H1 (cell line): ENCODE data around the gene TSC22D3. TPM values are rescaled to one million over a fixed set of nuclear protein-coding genes. Genes with fewer than 3 reads are reported as not detected.

Source experiments
- CTCF ChIA-PET: fragments of 300-600 bp; sonication (Branson Sonifier 250); formaldehyde crosslinking; loops from one replicate; lab custom pipeline; 2021; ENCODE audit not compliant: partially characterized antibody; lab: Charles Lee
- POLR2A ChIA-PET: fragments of 300-600 bp; sonication (Branson Sonifier 250); formaldehyde crosslinking; loops from one replicate; lab custom pipeline; 2021; ENCODE audit warnings: inconsistent platforms; ENCODE audit not compliant: partially characterized antibody; lab: Charles Lee
- DNase-seq, 2 experiments: peaks; one replicate each; pipeline versions ENCODE4 v3.0.0 to v3.0.0-alpha.2; 2010 to 2022; ENCODE audit warnings: low spot score in 2 of 2, low read depth in 1 of 2, mixed read lengths in 1 of 2
- FAIRE-seq: peaks from 2 replicates; lab custom pipeline; 2011; peaks lifted over from hg19 to GRCh38; lab: Jason Lieb, UNC
- H2AFZ ChIP-seq: 2 replicates; pipeline ENCODE4 v1.8.1; 2012; ENCODE audit warnings: low read length, inconsistent platforms
- H2AK5ac ChIP-seq: 2 replicates; pipeline ENCODE4 v1.6.1; 2013; ENCODE audit warnings: low read depth, low read length
- H2BK120ac ChIP-seq: replicated peaks from 2 replicates; pipeline ENCODE3; 2013; ENCODE audit warnings: low read depth, low read length, inconsistent platforms
- H2BK12ac ChIP-seq: 2 replicates; pipeline ENCODE4 v1.6.1; 2013; ENCODE audit warnings: low read depth, low read length
- H2BK15ac ChIP-seq: 2 replicates; pipeline ENCODE4 v1.6.1; 2013; ENCODE audit warnings: low read length
- H2BK20ac ChIP-seq: 2 replicates; pipeline ENCODE4 v1.6.1; 2013; ENCODE audit warnings: low read length
- H2BK5ac ChIP-seq: 2 replicates; pipeline ENCODE4 v1.6.1; 2013; ENCODE audit warnings: low read depth, low read length
- H3K14ac ChIP-seq: 2 replicates; pipeline ENCODE4 v1.6.1; 2013; ENCODE audit warnings: inconsistent platforms; ENCODE audit not compliant: insufficient read length
- H3K18ac ChIP-seq: 2 replicates; pipeline ENCODE4 v1.6.1; 2013; ENCODE audit warnings: low read length; ENCODE audit errors: extremely low read depth
- H3K23ac ChIP-seq: 2 replicates; pipeline ENCODE4 v1.6.1; 2013; ENCODE audit warnings: inconsistent platforms; ENCODE audit not compliant: insufficient read length
- H3K23me2 ChIP-seq: 2 replicates; pipeline ENCODE4 v1.6.1; 2013; ENCODE audit warnings: low read depth, low read length
- H3K27ac ChIP-seq: 2 replicates; pipeline ENCODE4 v1.6.1; 2011; ENCODE audit warnings: low read depth, low read length, inconsistent platforms
- H3K27me3 ChIP-seq, 4 experiments: replicated peaks in 1 of 4; 1 replicate in 1 of 4; 2 replicates in 3 of 4; pipeline versions ENCODE4 v1.6.1 to v1.8.1; 2011 to 2013; ENCODE audit warnings: low read length in 3 of 4, mild to moderate bottlenecking in 3 of 4, inconsistent platforms in 2 of 4, mixed read lengths in 2 of 4, moderate library complexity in 1 of 4; ENCODE audit not compliant: control insufficient read depth in 3 of 4, insufficient read depth in 3 of 4; ENCODE audit errors: extremely low read depth in 1 of 4
- H3K36me3 ChIP-seq, 4 experiments: 2 replicates each; pipeline versions ENCODE4 v1.6.1 to v1.8.1; 2011 to 2013; ENCODE audit warnings: mild to moderate bottlenecking in 4 of 4, low read length in 3 of 4, moderate library complexity in 2 of 4, control low read depth in 1 of 4, inconsistent platforms in 1 of 4; ENCODE audit not compliant: insufficient read depth in 4 of 4, control insufficient read depth in 2 of 4
- H3K4ac ChIP-seq: replicated peaks from 2 replicates; pipeline ENCODE3; 2013; ENCODE audit warnings: low read length, low read depth, mixed read lengths, inconsistent platforms; ENCODE audit not compliant: insufficient read length
- H3K4me1 ChIP-seq, 4 experiments: replicated peaks in 1 of 4; 1 replicate in 1 of 4; 2 replicates in 3 of 4; pipeline versions ENCODE4 v1.6.1 to v1.8.1; 2011 to 2013; ENCODE audit warnings: low read length in 3 of 4, inconsistent platforms in 2 of 4, mixed read lengths in 1 of 4; ENCODE audit not compliant: insufficient read depth in 4 of 4, control insufficient read depth in 3 of 4
- H3K4me2 ChIP-seq, 2 experiments: 2 replicates each; pipeline versions ENCODE4 v1.6.1 to v1.8.1; 2011 to 2013; ENCODE audit warnings: low read depth in 2 of 2, low read length in 2 of 2, control low read depth in 1 of 2, inconsistent platforms in 1 of 2, mild to moderate bottlenecking in 1 of 2; ENCODE audit not compliant: insufficient read depth in 1 of 2
- H3K4me3 ChIP-seq, 4 experiments: fragments of 200-600, 300-600 bp in 1 of 4; sonication (generic), shearing (Covaris generic), sonication (Bioruptor Twin) in 1 of 4; 2 replicates each; pipeline versions ENCODE4 v1.5.1 to v1.8.1; 2011 to 2016; ENCODE audit warnings: low read length in 4 of 4, low read depth in 3 of 4, control low read depth in 2 of 4, inconsistent platforms in 2 of 4, mild to moderate bottlenecking in 2 of 4, mixed read lengths in 1 of 4, moderate library complexity in 1 of 4; ENCODE audit not compliant: insufficient read depth in 2 of 4; ENCODE audit errors: extremely low read depth in 1 of 4
- H3K56ac ChIP-seq: replicated peaks from 2 replicates; pipeline ENCODE3; 2013; ENCODE audit warnings: low read depth, mild to moderate bottlenecking, mixed read lengths, low read length, inconsistent platforms; ENCODE audit not compliant: insufficient read length
- H3K79me1 ChIP-seq: 2 replicates; pipeline ENCODE4 v1.6.1; 2013; ENCODE audit warnings: low read depth, low read length, control low read depth
- H3K79me2 ChIP-seq, 2 experiments: 2 replicates each; pipeline versions ENCODE4 v1.6.1 to v1.8.1; 2012 to 2013; ENCODE audit warnings: low read length in 2 of 2, mild to moderate bottlenecking in 2 of 2, inconsistent platforms in 1 of 2; ENCODE audit not compliant: insufficient read depth in 2 of 2, control insufficient read depth in 1 of 2
- H3K9ac ChIP-seq, 4 experiments: replicated peaks in 1 of 4; 1 replicate in 1 of 4; 2 replicates in 3 of 4; pipeline versions ENCODE4 v1.6.1 to v1.8.1; 2011 to 2013; ENCODE audit warnings: low read depth in 3 of 4, low read length in 3 of 4, control low read depth in 2 of 4, mild to moderate bottlenecking in 2 of 4, moderate library complexity in 2 of 4, inconsistent platforms in 1 of 4; ENCODE audit errors: extremely low read depth in 1 of 4
- H3K9me3 ChIP-seq, 2 experiments: 2 replicates each; pipeline versions ENCODE4 v1.6.1 to v1.8.1; 2012 to 2013; ENCODE audit warnings: mild to moderate bottlenecking in 2 of 2, moderate library complexity in 2 of 2, control low read depth in 1 of 2, inconsistent platforms in 1 of 2, low read depth in 1 of 2, low read length in 1 of 2, mixed read lengths in 1 of 2; ENCODE audit not compliant: insufficient read depth in 2 of 2
- H4K20me1 ChIP-seq, 2 experiments: replicated peaks in 1 of 2; 2 replicates each; pipeline versions ENCODE3 to v1.8.1; 2011 to 2013; ENCODE audit warnings: inconsistent platforms in 2 of 2, low read length in 2 of 2, mild to moderate bottlenecking in 1 of 2; ENCODE audit not compliant: insufficient read depth in 2 of 2, control insufficient read depth in 1 of 2
- H4K5ac ChIP-seq: 2 replicates; pipeline ENCODE4 v1.6.1; 2013; ENCODE audit warnings: low read length, low read depth, mixed read lengths, inconsistent platforms; ENCODE audit not compliant: insufficient read length
- H4K8ac ChIP-seq: 2 replicates; pipeline ENCODE4 v1.8.0; 2013; ENCODE audit warnings: mild to moderate bottlenecking, moderate library complexity, low read length, inconsistent platforms; ENCODE audit not compliant: insufficient read depth; ENCODE audit errors: extremely low read depth
- H4K91ac ChIP-seq: replicated peaks from 2 replicates; pipeline ENCODE3; 2013; ENCODE audit warnings: low read length, mixed read lengths, inconsistent platforms; ENCODE audit not compliant: insufficient read length
- BCL11A ChIP-seq, 2 experiments: IDR thresholded peaks; one replicate each; pipeline ENCODE4 v1.6.1; 2011; ENCODE audit warnings: low read depth in 2 of 2, low read length in 2 of 2, mild to moderate bottlenecking in 2 of 2
- EP300 ChIP-seq, 2 experiments: IDR thresholded peaks; 1 replicate in 1 of 2; 2 replicates in 1 of 2; pipeline ENCODE4 v1.6.1; 2011 to 2012; ENCODE audit warnings: low read depth in 2 of 2, low read length in 2 of 2, mild to moderate bottlenecking in 2 of 2, borderline replicate concordance in 1 of 2, inconsistent platforms in 1 of 2, moderate library complexity in 1 of 2
- EZH2 ChIP-seq: fragments of 200-600 bp; sonication (generic); IDR thresholded peaks from 2 replicates; pipeline ENCODE4 v1.7.1; 2012; ENCODE audit warnings: low read depth, mild to moderate bottlenecking, moderate library complexity, low read length, inconsistent platforms; ENCODE audit not compliant: severe bottlenecking
- KDM4A ChIP-seq: IDR thresholded peaks from one replicate; pipeline ENCODE4 v1.7.1; 2012; ENCODE audit warnings: low read depth, mild to moderate bottlenecking, moderate library complexity, low read length, inconsistent platforms; ENCODE audit not compliant: severe bottlenecking
- MAFK ChIP-seq: IDR thresholded peaks from 2 replicates; pipeline ENCODE4 v1.6.1; 2012; ENCODE audit warnings: low read depth, mild to moderate bottlenecking, improper control_type of control experiment, low read length
- POU5F1 ChIP-seq: IDR thresholded peaks from 2 replicates; pipeline ENCODE4 v1.6.1; 2011; ENCODE audit warnings: low read depth, mild to moderate bottlenecking, low read length, moderate library complexity
- RAD21 ChIP-seq, 2 experiments: IDR thresholded peaks in 1 of 2; conservative IDR thresholded peaks in 1 of 2; 2 replicates each; pipeline ENCODE4 v1.6.1; 2011; ENCODE audit warnings: low read depth in 2 of 2, low read length in 2 of 2, improper control_type of control experiment in 1 of 2, inconsistent platforms in 1 of 2, mild to moderate bottlenecking in 1 of 2, moderate library complexity in 1 of 2
- RXRA ChIP-seq: IDR thresholded peaks from 2 replicates; pipeline ENCODE4 v1.6.1; 2011; ENCODE audit warnings: low read depth, mild to moderate bottlenecking, low read length, moderate library complexity; ENCODE audit not compliant: insufficient read depth
- SP2 ChIP-seq: IDR thresholded peaks from 2 replicates; pipeline ENCODE4 v1.6.1; 2012; ENCODE audit warnings: mild to moderate bottlenecking, low read length, inconsistent platforms
- SRF ChIP-seq: IDR thresholded peaks from 2 replicates; pipeline ENCODE4 v1.6.1; 2011; ENCODE audit warnings: mild to moderate bottlenecking, low read depth, low read length, moderate library complexity
- TEAD4 ChIP-seq: IDR thresholded peaks from 2 replicates; pipeline ENCODE4 v1.6.1; 2012; ENCODE audit warnings: low read depth, low read length, inconsistent platforms, mixed read lengths
- WGBS, 2 experiments: shearing (Covaris generic) in 1 of 2; methylation state at CpG; one replicate each; pipeline versions ENCODE4 v1.1.6 to v1.1.7; 2013 to 2015; ENCODE audit warnings: low lambda C conversion rate in 2 of 2, mixed read lengths in 2 of 2, inconsistent platforms in 1 of 2, low coverage in 1 of 2, missing lambda C conversion rate in 1 of 2; ENCODE audit not compliant: insufficient replicate concordance in 2 of 2, insufficient coverage in 1 of 2, insufficient read length in 1 of 2; ENCODE audit errors: extremely low coverage in 1 of 2, missing lambda C conversion rate in 1 of 2; 5-methylcytosine and 5-hydroxymethylcytosine counted together
- polyA plus RNA-seq, 7 experiments: library from polyadenylated mRNA; depleted of rRNA in 3 of 7; stranded (reverse) in 5 of 7; unstranded in 2 of 7; fragments of >200 nt in 5 of 7; fragments of 200-250 nt in 2 of 7; gene quantifications; 1 replicate in 5 of 7; 2 replicates in 1 of 7; 4 replicates in 1 of 7; pipeline versions ENCODE4 v1.2.1 to v1.2.3, GENCODE V29; 2011 to 2013; ENCODE audit warnings: missing spikeins in 2 of 7, mixed read lengths in 2 of 7
- total RNA-seq: library from RNA; stranded (reverse); fragmentation: NEBNext Ultra II Directional; extraction: Animal tissue kit (Norgen Biotek cat#: 25700); gene quantifications from 2 replicates; pipeline ENCODE4 v1.2.1, GENCODE V29; 2021
- TF ChIP-seq, protein P1 (sequence below): IDR thresholded peaks from 2 replicates; pipeline ENCODE4 v1.6.1; 2012; ENCODE audit warnings: low read length, inconsistent platforms

TSC22D3 gene
- total and polyA plus RNA-seq, 2 of the 8 experiments (the other 6 are each of a cell fraction or from before 2014, with no cell fraction given) = 7.6 to 12.9 TPM

- H2BK5ac ChIP-seq = no peak overlapping the region
- no peak overlapping the region for H2BK120ac ChIP-seq
- no peak overlapping the region for H3K4ac ChIP-seq
- no peak overlapping the region for H4K91ac ChIP-seq
- no peak overlapping the region for H2AFZ ChIP-seq
- H3K9me3 ChIP-seq = no peaks in the 10 kb centered on the region
- no peaks in the 10 kb centered on the region for H3K79me1 ChIP-seq
- H2AK5ac ChIP-seq = no peak overlapping the region
- 80% methylated on average over 1 of the region's 3 CpGs; no CpG with 5 or more reads in 1 of the 2 experiments for WGBS, 2 experiments
- POLR2A ChIA-PET = interaction anchor here (1.1 kb wide), 1 partner anchor 12 kb away, joined by 3 read pairs; no protein-coding TSS in a partner anchor
- no peak overlapping the region for H4K5ac ChIP-seq
- H2BK20ac ChIP-seq = no peak overlapping the region
- H3K23me2 ChIP-seq = no peaks in the 10 kb centered on the region
- no peak overlapping the region for H3K23ac ChIP-seq
- no peaks in the 10 kb centered on the region for H3K79me2 ChIP-seq
- H3K4me2 ChIP-seq = no peak overlapping the region
- no peak overlapping the region for H3K56ac ChIP-seq
- H3K36me3 ChIP-seq = no peaks in the 10 kb centered on the region
- H3K27me3 ChIP-seq = no peaks in the 10 kb centered on the region
- no peak overlapping the region for H3K9ac ChIP-seq
- DNase-seq (no peak), FAIRE-seq (no peak)
- no peak overlapping the region for H2BK15ac ChIP-seq
- H3K4me1 ChIP-seq = peaks cover 0 to 9% (median 2%) of the 10 kb centered on the region in 4 experiments; a peak in 4 of 7 replicates
- CTCF ChIA-PET = interaction anchor here (1.0 to 4.2 kb wide), 6 partner anchors 9 to 210 kb away, joined by 3 to 21 read pairs (median 5); partner anchors contain the start of genes NCBP2L and TSC22D3
- H4K20me1 ChIP-seq = no peaks in the 10 kb centered on the region
- H4K8ac ChIP-seq = no peak overlapping the region
- no peak overlapping the region for H3K14ac ChIP-seq
- H3K18ac ChIP-seq = no peak overlapping the region
- no peak overlapping the region for H2BK12ac ChIP-seq
- H3K27ac ChIP-seq = no peak overlapping the region
- no peak overlapping the region for H3K4me3 ChIP-seq
- TF ChIP-seq EP300 (IDR thresholded peaks at IDR 0.05; ENCODE audit: borderline replicate concordance in 1 of 2, low read depth in 2 of 2, low read length in 2 of 2) (no peak), BCL11A (IDR thresholded peaks at IDR 0.05; ENCODE audit: low read depth in 2 of 2, low read length in 2 of 2) (no peak), RXRA (no peak), EZH2 (no peak), POU5F1 (no peak), KDM4A (no peak), MAFK (no peak), TEAD4 (no peak), SP2 (no peak), SRF (no peak), RAD21 (IDR thresholded peaks at IDR 0.05 in 1 of 2, conservative IDR thresholded peaks at IDR 0.05 in 1 of 2; ENCODE audit: low read depth in 2 of 2, low read length in 2 of 2) (no peak)
- TF ChIP-seq, protein P1, sequence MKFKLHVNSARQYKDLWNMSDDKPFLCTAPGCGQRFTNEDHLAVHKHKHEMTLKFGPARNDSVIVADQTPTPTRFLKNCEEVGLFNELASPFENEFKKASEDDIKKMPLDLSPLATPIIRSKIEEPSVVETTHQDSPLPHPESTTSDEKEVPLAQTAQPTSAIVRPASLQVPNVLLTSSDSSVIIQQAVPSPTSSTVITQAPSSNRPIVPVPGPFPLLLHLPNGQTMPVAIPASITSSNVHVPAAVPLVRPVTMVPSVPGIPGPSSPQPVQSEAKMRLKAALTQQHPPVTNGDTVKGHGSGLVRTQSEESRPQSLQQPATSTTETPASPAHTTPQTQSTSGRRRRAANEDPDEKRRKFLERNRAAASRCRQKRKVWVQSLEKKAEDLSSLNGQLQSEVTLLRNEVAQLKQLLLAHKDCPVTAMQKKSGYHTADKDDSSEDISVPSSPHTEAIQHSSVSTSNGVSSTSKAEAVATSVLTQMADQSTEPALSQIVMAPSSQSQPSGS = no peak
Measured at GRCh38 chrX:107752714-107753113, 22.9 kb downstream of the TSC22D3 start.
